DMS114 treated with DMSO at 0.1 percent for 48 hours (cell line): ENCODE measurements around the gene SPOP.
"Not testable (repeated sequence)": the region's sequence is repeated elsewhere in the genome, so short reads cannot be mapped to it uniquely, and the experiment has no call there.

Experiments used
- DNase-seq: peaks from one replicate; lab custom pipeline; 2025; ENCODE audit not compliant: unreplicated experiment; lab: John Stamatoyannopoulos, UW

The SPOP gene

GRCh38 chr17:49554694-49555494 is 123.0 kb downstream of the SPOP start:
- no peak for DNase-seq

GRCh38 chr17:49553676-49554335 is 124.1 kb downstream of the SPOP start:
- DNase-seq: no peak

GRCh38 chr17:49552070-49552751 is 125.7 kb downstream of the SPOP start:
- DNase-seq: no peak

DNA sequence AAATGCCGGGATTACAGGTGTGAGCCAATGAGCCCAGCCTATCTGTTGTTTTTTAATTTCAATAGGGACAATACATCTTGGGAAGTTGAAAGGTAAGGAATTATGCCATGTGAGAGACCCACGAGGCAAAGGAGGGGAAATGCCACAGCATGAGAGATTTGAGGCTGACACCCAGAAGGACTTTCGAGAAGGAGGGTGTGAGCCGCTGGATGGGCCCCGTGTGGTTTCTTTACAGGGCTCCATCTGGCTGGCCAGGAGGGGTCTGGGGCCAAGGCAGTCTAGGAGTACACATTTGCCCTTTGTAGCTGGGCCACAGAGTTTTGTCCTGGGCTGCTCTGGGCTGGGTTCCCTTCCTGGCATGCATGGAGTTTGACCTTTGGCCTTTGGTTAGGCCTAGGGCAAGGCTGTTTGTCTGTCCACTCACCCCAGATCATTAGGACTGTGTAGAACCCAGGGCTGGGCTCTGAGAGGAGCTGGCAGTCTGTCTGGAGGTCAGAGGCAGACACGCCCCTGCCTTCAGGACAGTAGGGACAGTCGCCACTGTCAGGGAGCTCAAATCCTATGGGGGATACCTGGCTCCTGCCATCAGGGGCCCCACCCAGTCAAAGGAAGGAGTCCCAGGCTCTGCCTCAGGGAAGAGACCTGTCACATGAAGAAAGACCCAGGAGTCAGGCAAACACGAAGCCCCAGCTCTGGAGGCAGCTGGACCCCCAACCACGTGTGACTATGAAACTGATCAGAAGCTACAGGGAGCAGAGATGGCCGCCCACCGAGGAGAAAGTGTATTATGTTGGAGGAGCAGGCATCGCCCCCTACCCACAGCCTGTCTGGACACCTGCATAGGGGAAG is 126.5 kb downstream of the SPOP start:
- DNase-seq: no peak

DNA sequence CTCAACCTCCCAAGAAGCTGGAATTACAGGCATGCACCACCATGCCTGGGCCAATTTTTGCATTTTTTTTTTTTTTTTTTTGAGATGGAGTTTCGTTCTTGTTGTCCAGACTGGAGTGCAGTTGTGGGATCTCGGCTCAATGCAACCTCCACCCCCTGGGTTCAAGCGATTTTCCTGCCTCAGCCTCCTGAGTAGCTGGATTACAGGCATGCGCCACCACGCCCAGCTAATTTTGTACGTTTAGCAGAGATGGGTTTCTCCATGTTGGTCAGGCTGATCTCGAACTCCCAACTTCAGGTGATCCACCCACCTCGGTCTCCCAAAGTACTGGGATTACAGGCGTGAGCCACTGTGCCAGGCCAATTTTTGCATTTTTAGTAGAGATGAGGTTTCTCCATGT is 127.1 kb downstream of the SPOP start:
- DNase-seq: not testable (repeated sequence)

DNA sequence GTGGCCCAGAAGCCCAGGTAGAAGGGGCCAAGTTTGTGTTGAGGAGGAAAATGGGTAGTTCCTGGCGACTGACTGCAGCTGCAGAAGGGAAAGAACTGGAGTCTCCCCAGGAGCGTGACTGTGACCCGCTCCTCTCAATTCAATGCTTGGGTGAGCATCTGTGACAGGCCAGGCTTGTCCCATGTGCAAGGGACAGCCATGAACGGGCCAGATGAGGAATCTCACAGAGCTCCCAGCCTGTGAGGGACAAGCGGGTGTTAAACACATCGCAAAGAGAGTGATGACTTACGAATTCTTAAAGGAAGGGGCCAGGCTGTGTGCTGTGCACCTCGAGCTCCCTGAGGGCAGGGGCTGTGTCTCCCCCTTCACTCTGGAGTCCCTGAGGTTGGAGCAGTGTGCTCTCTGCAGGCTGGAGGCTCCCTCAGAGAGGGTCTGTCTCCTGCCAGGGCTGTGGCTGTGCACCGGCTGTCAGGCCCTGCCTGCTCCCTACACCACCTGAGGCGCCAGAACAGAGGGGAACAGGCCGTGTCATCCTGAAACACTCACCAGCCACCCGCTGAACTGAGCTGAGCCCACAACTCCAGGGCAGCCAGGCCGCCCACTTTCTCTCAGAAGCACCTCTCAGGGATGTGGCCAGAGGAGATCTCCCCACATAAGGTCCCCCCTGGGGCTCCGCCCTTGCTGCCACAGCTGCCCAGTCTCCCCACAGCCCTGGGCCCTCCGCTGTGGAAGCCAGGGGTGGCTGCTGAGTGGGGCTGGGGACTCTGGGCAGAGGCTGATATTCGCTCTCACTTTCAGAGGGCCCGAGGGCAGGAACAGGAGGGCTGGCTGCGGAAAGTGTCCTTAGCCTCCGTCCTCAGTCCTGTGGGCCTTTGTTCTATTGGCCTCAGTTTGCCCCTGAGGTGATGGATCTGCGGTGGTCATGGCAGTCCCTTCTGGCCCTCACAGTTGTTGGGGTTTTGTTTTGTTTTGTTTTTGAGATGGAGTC is 127.9 kb downstream of the SPOP start:
- DNase-seq: no peak

- DNase-seq: no peak
These were observed 128.6 kb downstream of the SPOP start for GRCh38 chr17:49549311-49549605.
